ENCODE data around the gene TET1.

DNA sequence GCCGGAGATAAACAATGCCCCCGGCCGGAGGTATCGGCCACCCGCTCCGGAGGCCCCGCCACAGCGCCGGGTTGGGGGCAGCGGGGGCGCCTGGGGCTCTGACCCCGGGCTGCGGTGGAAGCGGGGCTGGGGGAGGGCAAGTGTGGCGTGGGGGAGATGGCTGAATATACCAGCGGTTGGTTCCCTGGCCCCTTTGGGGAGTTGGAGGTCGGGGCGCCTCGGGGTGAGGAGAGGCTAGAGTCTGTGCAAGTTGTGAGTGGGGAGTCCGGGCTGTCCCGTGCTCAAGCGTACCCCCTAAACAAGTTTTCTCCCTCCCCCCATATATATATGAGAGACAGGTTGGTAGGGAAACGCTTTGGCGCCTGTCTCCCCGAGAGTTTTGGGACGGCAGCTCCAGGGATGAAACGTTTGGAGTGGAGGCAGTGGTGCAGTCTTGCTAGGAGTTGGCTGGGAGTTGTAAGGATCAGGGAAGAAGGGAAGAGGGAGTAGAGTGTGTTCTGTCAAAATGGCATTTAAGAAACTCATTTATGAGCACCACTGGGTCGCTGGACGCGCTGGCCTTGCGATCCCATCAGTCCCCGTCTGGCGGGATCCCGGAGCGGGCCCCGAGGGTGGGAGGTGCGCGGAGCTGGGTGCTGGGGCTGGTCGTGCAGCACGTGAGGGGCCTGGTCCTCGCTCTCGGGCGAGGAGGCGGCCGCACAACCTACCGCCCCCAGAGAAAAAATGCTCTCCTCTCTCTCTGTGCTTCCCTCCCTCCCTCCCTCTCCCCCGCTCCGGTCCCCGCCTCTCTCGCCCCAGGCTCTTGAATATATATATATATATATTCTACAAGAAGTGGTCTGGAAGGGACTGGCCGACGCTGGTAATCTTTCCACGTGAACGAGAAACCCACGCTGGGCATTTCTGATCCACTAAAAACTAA is 1.1 kb downstream of the TET1 start:
- TF ChIP-seq, protein P1, sequence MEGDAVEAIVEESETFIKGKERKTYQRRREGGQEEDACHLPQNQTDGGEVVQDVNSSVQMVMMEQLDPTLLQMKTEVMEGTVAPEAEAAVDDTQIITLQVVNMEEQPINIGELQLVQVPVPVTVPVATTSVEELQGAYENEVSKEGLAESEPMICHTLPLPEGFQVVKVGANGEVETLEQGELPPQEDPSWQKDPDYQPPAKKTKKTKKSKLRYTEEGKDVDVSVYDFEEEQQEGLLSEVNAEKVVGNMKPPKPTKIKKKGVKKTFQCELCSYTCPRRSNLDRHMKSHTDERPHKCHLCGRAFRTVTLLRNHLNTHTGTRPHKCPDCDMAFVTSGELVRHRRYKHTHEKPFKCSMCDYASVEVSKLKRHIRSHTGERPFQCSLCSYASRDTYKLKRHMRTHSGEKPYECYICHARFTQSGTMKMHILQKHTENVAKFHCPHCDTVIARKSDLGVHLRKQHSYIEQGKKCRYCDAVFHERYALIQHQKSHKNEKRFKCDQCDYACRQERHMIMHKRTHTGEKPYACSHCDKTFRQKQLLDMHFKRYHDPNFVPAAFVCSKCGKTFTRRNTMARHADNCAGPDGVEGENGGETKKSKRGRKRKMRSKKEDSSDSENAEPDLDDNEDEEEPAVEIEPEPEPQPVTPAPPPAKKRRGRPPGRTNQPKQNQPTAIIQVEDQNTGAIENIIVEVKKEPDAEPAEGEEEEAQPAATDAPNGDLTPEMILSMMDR (IDR thresholded peaks at IDR 0.05; ENCODE audit: low read depth, low read length, missing input control) = no peak
- TF ChIP-seq, protein P2, sequence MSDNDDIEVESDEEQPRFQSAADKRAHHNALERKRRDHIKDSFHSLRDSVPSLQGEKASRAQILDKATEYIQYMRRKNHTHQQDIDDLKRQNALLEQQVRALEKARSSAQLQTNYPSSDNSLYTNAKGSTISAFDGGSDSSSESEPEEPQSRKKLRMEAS (IDR thresholded peaks at IDR 0.05) = no peak
- TF ChIP-seq, protein P3, sequence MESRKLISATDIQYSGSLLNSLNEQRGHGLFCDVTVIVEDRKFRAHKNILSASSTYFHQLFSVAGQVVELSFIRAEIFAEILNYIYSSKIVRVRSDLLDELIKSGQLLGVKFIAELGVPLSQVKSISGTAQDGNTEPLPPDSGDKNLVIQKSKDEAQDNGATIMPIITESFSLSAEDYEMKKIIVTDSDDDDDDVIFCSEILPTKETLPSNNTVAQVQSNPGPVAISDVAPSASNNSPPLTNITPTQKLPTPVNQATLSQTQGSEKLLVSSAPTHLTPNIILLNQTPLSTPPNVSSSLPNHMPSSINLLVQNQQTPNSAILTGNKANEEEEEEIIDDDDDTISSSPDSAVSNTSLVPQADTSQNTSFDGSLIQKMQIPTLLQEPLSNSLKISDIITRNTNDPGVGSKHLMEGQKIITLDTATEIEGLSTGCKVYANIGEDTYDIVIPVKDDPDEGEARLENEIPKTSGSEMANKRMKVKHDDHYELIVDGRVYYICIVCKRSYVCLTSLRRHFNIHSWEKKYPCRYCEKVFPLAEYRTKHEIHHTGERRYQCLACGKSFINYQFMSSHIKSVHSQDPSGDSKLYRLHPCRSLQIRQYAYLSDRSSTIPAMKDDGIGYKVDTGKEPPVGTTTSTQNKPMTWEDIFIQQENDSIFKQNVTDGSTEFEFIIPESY (IDR thresholded peaks at IDR 0.05) = no peak
- TF ChIP-seq RXRA (IDR thresholded peaks at IDR 0.05) (no peak), NR2F2 (IDR thresholded peaks at IDR 0.05) (no peak), SP1 (IDR thresholded peaks at IDR 0.05) (no peak), RAD21 (IDR thresholded peaks at IDR 0.05) (no peak), FOXA1 (IDR thresholded peaks at IDR 0.05) (no peak), EGR1 (IDR thresholded peaks at IDR 0.05; ENCODE audit: low read depth in 2 of 2) (no peak)
